Neural progenitor cell (in vitro differentiated cells): Measurements from ENCODE around the gene MYPN.
"Not testable (repeated sequence)": the region's sequence is repeated elsewhere in the genome, so short reads cannot be mapped to it uniquely, and the experiment has no call there.

ENCODE experiments used
- EZH2 ChIP-seq: fragments of 200-600 bp; sonication (generic); IDR thresholded peaks from 2 replicates; pipeline ENCODE4 v1.6.1; 2017; ENCODE audit warnings: antibody characterized with exemption, mild to moderate bottlenecking, moderate library complexity
- TF ChIP-seq, protein P1 (sequence below): fragments of 200-600 bp; sonication (generic); IDR thresholded peaks from 2 replicates; pipeline ENCODE4 v1.5.1; 2017; ENCODE audit warnings: antibody characterized with exemption, mild to moderate bottlenecking

DNA sequence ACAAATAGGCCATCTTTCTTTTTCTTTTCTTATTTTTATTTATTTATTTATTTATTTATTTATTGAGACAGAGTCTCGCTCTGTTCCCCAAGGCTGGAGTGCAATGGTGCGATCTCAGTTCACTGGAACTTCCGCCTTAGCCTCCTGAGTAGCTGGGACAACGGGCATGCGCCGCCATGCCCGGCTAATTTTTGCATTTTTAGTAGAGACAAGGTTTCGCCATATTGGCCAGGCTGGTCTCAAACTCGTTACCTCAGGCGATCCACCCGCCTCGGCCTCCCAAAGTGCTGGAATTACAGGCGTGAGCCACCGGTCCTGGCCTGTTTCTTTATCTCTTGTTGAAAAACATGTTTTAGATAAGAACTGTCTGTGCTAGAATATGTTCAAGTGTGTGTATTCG, 33.2 kb upstream of the MYPN start:
- TF ChIP-seq, protein P1, sequence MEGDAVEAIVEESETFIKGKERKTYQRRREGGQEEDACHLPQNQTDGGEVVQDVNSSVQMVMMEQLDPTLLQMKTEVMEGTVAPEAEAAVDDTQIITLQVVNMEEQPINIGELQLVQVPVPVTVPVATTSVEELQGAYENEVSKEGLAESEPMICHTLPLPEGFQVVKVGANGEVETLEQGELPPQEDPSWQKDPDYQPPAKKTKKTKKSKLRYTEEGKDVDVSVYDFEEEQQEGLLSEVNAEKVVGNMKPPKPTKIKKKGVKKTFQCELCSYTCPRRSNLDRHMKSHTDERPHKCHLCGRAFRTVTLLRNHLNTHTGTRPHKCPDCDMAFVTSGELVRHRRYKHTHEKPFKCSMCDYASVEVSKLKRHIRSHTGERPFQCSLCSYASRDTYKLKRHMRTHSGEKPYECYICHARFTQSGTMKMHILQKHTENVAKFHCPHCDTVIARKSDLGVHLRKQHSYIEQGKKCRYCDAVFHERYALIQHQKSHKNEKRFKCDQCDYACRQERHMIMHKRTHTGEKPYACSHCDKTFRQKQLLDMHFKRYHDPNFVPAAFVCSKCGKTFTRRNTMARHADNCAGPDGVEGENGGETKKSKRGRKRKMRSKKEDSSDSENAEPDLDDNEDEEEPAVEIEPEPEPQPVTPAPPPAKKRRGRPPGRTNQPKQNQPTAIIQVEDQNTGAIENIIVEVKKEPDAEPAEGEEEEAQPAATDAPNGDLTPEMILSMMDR, result not testable (repeated sequence)
- not testable (repeated sequence) for TF ChIP-seq EZH2
